RWPE2 (cell line): ENCODE data around the gene SWSAP1.
A peak's percentile ranks its signal among the peaks of the same experiment; 100 is the strongest.
"Not testable (repeated sequence)": the region's sequence is repeated elsewhere in the genome, so short reads cannot be mapped to it uniquely, and the experiment has no call there.

Experiments
- ATAC-seq: fragments of 200-7000 bp; cut with Tn5 transposase; 3 replicates; pipeline ENCODE4 v1.9.1; 2021; ENCODE audit warnings: low read depth
- DNase-seq: peaks from one replicate; pipeline ENCODE4 v3.0.0-alpha.2; 2020; ENCODE audit warnings: low spot score
- H3K27ac ChIP-seq: fragments of 450-650 bp; 2 replicates; pipeline ENCODE4 v1.5.1; 2017; ENCODE audit warnings: mild to moderate bottlenecking; ENCODE audit not compliant: poor library complexity, severe bottlenecking
- H3K27me3 ChIP-seq: fragments of 250-450 bp; sonication (Bioruptor Pico); 2 replicates; pipeline ENCODE4 v1.5.1; 2021; ENCODE audit warnings: mild to moderate bottlenecking, moderate library complexity; ENCODE audit not compliant: insufficient read depth, poor library complexity, severe bottlenecking
- H3K36me3 ChIP-seq: fragments of 250-450 bp; sonication (Bioruptor Pico); 2 replicates; pipeline ENCODE4 v1.5.1; 2020; ENCODE audit warnings: low read depth, mild to moderate bottlenecking, moderate library complexity
- H3K4me1 ChIP-seq: fragments of 250-450 bp; sonication (Bioruptor Pico); 2 replicates; pipeline ENCODE4 v1.5.1; 2021; ENCODE audit warnings: mild to moderate bottlenecking, moderate library complexity; ENCODE audit not compliant: insufficient read depth, poor library complexity, severe bottlenecking
- H3K4me3 ChIP-seq: fragments of 250-450 bp; sonication (Bioruptor Pico); 2 replicates; pipeline ENCODE4 v1.5.1; 2021; ENCODE audit warnings: mild to moderate bottlenecking, moderate library complexity; ENCODE audit not compliant: severe bottlenecking
- H3K9me3 ChIP-seq: fragments of 250-450 bp; sonication (Bioruptor Pico); 2 replicates; pipeline ENCODE4 v1.5.1; 2021; ENCODE audit warnings: mild to moderate bottlenecking, moderate library complexity; ENCODE audit not compliant: severe bottlenecking
- TF ChIP-seq, protein P1 (sequence below): fragments of 450-650 bp; IDR thresholded peaks from one replicate; pipeline ENCODE4 v1.5.1; 2017; ENCODE audit warnings: mild to moderate bottlenecking, moderate library complexity; ENCODE audit not compliant: poor library complexity, severe bottlenecking

Gene SWSAP1

DNA sequence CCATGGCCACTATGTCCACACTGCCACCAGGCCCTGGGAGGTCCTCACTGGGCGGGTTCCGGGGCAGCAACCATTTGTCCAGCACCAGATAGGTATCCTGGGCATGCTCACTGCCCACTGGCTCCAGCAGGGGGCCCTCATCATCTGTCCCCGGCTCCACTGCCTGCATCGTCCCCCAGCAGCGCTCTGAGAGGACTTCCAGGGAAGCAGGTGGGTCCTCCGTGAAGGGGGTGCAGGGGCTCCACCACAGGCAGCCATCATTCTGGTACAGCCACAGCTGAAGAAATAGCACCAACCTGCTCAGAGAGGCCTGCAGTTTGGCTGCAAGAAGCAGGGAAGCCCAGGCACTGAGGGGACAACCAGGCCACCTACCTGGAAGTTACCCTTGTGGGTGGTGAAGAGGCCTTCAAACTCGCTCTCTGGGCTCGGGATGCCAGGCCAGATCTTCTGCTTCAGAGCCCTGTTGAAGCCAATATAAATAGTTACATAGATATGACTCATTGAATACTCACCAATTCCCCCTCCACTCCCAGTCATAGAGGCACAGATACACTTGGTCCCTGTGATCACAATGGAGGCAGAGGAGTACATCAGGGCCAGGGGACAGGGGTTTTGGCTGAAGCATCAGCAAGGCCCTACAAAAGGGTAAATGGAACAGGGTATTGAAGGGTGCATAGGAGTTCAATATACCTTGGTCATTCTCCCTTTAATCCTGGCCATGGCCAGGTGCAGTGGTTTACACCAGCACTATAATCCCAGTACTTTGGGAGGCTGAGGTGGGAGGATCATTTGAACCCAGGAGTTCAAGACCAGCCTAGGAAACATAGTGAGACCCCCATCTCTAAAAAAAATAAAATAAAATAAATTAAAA is 4.1 kb downstream of the SWSAP1 start:
- H3K4me3 ChIP-seq: no peak overlapping the region
- H3K9me3 ChIP-seq: no peaks in the 10 kb centered on the region
- DNase-seq (no peak), ATAC-seq (peak; percentile 14)
- peaks cover 30% of the 10 kb centered on the region for H3K4me1 ChIP-seq
- peaks cover 12% of the 10 kb centered on the region for H3K36me3 ChIP-seq
- H3K27ac ChIP-seq: peak overlapping the region; percentile 73
- no peaks in the 10 kb centered on the region for H3K27me3 ChIP-seq
- TF ChIP-seq, protein P1, sequence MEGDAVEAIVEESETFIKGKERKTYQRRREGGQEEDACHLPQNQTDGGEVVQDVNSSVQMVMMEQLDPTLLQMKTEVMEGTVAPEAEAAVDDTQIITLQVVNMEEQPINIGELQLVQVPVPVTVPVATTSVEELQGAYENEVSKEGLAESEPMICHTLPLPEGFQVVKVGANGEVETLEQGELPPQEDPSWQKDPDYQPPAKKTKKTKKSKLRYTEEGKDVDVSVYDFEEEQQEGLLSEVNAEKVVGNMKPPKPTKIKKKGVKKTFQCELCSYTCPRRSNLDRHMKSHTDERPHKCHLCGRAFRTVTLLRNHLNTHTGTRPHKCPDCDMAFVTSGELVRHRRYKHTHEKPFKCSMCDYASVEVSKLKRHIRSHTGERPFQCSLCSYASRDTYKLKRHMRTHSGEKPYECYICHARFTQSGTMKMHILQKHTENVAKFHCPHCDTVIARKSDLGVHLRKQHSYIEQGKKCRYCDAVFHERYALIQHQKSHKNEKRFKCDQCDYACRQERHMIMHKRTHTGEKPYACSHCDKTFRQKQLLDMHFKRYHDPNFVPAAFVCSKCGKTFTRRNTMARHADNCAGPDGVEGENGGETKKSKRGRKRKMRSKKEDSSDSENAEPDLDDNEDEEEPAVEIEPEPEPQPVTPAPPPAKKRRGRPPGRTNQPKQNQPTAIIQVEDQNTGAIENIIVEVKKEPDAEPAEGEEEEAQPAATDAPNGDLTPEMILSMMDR: no peak

DNA sequence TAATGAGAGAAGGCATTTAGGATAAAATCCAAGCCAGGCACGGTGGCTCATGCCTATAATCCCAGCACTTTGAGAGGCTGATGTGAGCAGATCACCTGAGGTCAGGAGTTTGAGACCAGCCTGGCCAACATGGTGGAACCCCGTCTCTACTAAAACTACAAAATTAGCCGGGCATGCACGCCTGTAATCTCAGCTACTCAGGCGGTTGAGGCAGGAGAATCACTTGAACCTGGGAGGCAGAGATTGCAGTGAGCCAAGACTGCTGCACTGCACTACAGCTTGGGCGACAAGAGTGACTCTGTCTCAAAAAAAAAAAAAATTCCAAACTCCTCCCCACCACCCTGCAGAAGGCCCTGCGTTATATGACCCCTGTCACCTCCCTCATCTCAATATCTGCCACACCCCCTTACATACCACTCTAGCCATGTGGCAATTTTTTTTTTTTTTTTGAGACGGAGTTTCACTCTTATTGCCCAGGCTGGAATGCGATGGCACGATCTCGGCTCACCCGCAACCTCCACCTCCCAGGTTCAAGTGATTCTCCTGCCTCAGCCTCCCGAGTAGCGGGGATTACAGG is 4.9 kb downstream of the SWSAP1 start:
- not testable (repeated sequence) for DNase-seq, ATAC-seq

GRCh38 chr19:11379857-11380350 is 5.4 kb downstream of the SWSAP1 start:
- Histone ChIP-seq H3K4me1 (peaks cover 30% of the 10 kb centered on the region), H3K36me3 (peaks cover 12% of the 10 kb centered on the region), H3K4me3 (no peak overlapping the region), H3K27me3 (no peaks in the 10 kb centered on the region), H3K9me3 (no peaks in the 10 kb centered on the region), H3K27ac (peak overlapping the region; percentile 72)
- TF ChIP-seq, protein P1: no peak
- ATAC-seq (no peak), DNase-seq (no peak)

More for the DNA sequence above, 4.9 kb downstream of the SWSAP1 start:
- H3K27me3 ChIP-seq, H3K9me3 ChIP-seq, H3K4me3 ChIP-seq: not testable (repeated sequence)
- Histone ChIP-seq H3K4me1 (peaks cover 30% of the 10 kb centered on the region), H3K36me3 (peaks cover 12% of the 10 kb centered on the region), H3K27ac (peak overlapping the region; percentile 73)

- DNase-seq: peak; percentile 97
- Histone ChIP-seq H3K36me3 (peaks cover 12% of the 10 kb centered on the region), H3K27me3 (no peaks in the 10 kb centered on the region), H3K9me3 (no peaks in the 10 kb centered on the region), H3K4me3 (peak overlapping the region; percentile 38), H3K4me1 (peaks cover 28% of the 10 kb centered on the region), H3K27ac (peak overlapping the region; percentile 72)
- TF ChIP-seq, protein P1: peak; percentile 80
- peak; percentile 75 for ATAC-seq
Measured at GRCh38 chr19:11380653-11381537, 6.4 kb downstream of the SWSAP1 start.
